DND-41 (cell line): ENCODE results near the gene SMOC2.
"Not testable (repeated sequence)": the region's sequence is repeated elsewhere in the genome, so short reads cannot be mapped to it uniquely, and the experiment has no call there.

Source experiments
- ATAC-seq: fragments of 200-7000 bp; cut with Tn5 transposase; 3 replicates; pipeline ENCODE4 v1.9.1; 2021; ENCODE audit warnings: low read depth; ENCODE audit not compliant: insufficient read depth
- DNase-seq: peaks from one replicate; pipeline ENCODE4 v3.0.0-alpha.2; 2020
- H2AFZ ChIP-seq: 2 replicates; pipeline ENCODE4 v1.6.0; 2012; ENCODE audit warnings: low read depth, low read length
- H3K27ac ChIP-seq: 2 replicates; pipeline ENCODE4 v1.5.1; 2012; ENCODE audit warnings: low read length, inconsistent platforms
- H3K27me3 ChIP-seq: fragments of 200-600 bp; sonication (generic); 2 replicates; pipeline ENCODE4 v1.6.0; 2012; ENCODE audit warnings: low read length, mild to moderate bottlenecking, inconsistent platforms; ENCODE audit not compliant: insufficient read depth, poor library complexity
- H3K36me3 ChIP-seq: 2 replicates; pipeline ENCODE4 v1.5.1; 2012; ENCODE audit warnings: low read length, inconsistent platforms; ENCODE audit not compliant: insufficient read depth
- H3K4me1 ChIP-seq: 2 replicates; pipeline ENCODE4 v1.5.1; 2012; ENCODE audit warnings: mild to moderate bottlenecking, low read length; ENCODE audit not compliant: insufficient read depth
- H3K4me2 ChIP-seq: 2 replicates; pipeline ENCODE4 v1.6.0; 2012; ENCODE audit warnings: mild to moderate bottlenecking, moderate library complexity, low read length, inconsistent platforms; ENCODE audit not compliant: insufficient read depth
- H3K4me3 ChIP-seq, 2 experiments: fragments of 200-600 bp in 1 of 2; shearing (Covaris generic) in 1 of 2; 2 replicates each; pipeline ENCODE4 v1.5.1; 2012 to 2016; ENCODE audit warnings: inconsistent platforms in 2 of 2, low read length in 2 of 2, mild to moderate bottlenecking in 2 of 2, low read depth in 1 of 2, moderate library complexity in 1 of 2
- H3K79me2 ChIP-seq: 2 replicates; pipeline ENCODE4 v1.6.0; 2012; ENCODE audit warnings: low read length, inconsistent platforms; ENCODE audit not compliant: insufficient read depth
- H3K9ac ChIP-seq: 2 replicates; pipeline ENCODE4 v1.6.0; 2012; ENCODE audit warnings: low read depth, mild to moderate bottlenecking, inconsistent platforms, low read length, moderate library complexity
- H3K9me3 ChIP-seq: 2 replicates; pipeline ENCODE4 v1.5.1; 2012; ENCODE audit warnings: low read length, moderate library complexity, mild to moderate bottlenecking, inconsistent platforms; ENCODE audit not compliant: insufficient read depth, severe bottlenecking
- H4K20me1 ChIP-seq: 2 replicates; pipeline ENCODE4 v1.6.0; 2012; ENCODE audit warnings: low read length; ENCODE audit not compliant: insufficient read depth
- EZH2 ChIP-seq: IDR thresholded peaks from 3 replicates; pipeline ENCODE4 v1.6.1; 2012; ENCODE audit warnings: borderline replicate concordance, low read depth, mild to moderate bottlenecking, moderate library complexity, low read length, inconsistent platforms; ENCODE audit not compliant: severe bottlenecking
- TF ChIP-seq, protein P1 (sequence below): IDR thresholded peaks from 2 replicates; pipeline ENCODE4 v1.5.1; 2012; ENCODE audit warnings: borderline replicate concordance, low read length, moderate library complexity, mild to moderate bottlenecking; ENCODE audit not compliant: poor library complexity, severe bottlenecking; ENCODE audit errors: extremely low read depth

Gene SMOC2

DNA sequence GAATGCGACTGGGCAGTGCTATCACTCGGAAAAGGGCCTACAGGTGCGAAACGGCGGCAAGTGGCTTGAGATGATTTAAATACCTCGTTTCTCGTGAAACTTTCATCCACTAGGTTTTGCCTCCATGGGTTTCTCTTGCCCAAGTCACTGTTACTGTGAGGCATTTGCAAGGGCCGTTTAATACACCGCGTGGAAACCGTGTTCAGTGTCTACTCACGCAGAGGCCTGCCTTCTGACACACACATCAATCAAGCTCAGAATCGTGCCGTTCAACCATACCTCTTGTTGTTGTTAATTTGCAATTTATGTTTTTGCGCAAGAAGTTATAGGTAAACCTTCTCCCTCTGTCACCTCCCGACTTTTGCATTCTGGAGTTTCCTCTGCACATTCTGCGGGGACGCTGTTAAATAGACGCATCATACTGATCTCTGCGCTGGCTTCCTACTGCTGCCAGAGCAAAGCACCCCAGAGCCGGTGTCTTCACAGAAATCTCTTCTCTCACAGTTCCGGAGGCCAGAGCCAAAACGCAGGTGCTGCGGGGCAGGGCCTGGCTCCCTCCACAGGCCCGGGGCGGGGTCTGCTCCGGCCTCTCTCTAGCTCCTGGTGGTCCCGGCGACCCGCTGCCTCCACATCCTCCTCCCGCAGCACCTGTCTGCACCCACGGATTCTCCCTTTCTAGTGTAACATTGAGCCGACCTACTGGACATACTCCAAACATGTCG, 251.4 kb downstream of the SMOC2 start:
- Histone ChIP-seq H3K79me2 (no peaks in the 10 kb centered on the region), H3K36me3 (no peaks in the 10 kb centered on the region), H3K9ac (no peak overlapping the region), H4K20me1 (no peaks in the 10 kb centered on the region), H2AFZ (no peak overlapping the region), H3K4me2 (no peak overlapping the region), H3K27me3 (no peaks in the 10 kb centered on the region), H3K4me1 (no peaks in the 10 kb centered on the region), H3K9me3 (no peaks in the 10 kb centered on the region), H3K4me3 (no peak overlapping the region), H3K27ac (no peak overlapping the region)
- DNase-seq, result no peak
- no peak for ATAC-seq
- no peak for TF ChIP-seq EZH2
- TF ChIP-seq, protein P1, sequence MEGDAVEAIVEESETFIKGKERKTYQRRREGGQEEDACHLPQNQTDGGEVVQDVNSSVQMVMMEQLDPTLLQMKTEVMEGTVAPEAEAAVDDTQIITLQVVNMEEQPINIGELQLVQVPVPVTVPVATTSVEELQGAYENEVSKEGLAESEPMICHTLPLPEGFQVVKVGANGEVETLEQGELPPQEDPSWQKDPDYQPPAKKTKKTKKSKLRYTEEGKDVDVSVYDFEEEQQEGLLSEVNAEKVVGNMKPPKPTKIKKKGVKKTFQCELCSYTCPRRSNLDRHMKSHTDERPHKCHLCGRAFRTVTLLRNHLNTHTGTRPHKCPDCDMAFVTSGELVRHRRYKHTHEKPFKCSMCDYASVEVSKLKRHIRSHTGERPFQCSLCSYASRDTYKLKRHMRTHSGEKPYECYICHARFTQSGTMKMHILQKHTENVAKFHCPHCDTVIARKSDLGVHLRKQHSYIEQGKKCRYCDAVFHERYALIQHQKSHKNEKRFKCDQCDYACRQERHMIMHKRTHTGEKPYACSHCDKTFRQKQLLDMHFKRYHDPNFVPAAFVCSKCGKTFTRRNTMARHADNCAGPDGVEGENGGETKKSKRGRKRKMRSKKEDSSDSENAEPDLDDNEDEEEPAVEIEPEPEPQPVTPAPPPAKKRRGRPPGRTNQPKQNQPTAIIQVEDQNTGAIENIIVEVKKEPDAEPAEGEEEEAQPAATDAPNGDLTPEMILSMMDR, result no peak

DNA sequence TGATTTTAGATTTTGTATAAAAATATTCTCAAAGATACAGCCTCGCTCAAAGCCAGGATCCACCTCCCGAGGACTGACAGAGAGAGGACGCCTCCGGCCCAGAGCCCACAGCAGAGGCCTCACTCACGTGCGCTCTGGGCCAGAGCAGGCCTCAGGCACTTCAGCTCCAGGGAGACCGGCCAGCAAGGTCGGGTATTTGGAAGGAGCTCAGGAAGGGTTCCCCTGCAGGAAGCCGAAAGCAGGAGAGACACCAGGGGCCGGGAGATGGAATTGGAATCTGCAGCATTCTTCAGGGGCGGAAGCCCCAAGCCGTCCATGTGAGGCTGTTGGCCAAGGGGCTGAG, 251.9 kb downstream of the SMOC2 start:
- not testable (repeated sequence) for H3K4me1 ChIP-seq, H3K36me3 ChIP-seq, H3K4me3 ChIP-seq, H2AFZ ChIP-seq, H3K4me2 ChIP-seq, H3K27me3 ChIP-seq, H4K20me1 ChIP-seq, ATAC-seq, H3K79me2 ChIP-seq, H3K27ac ChIP-seq, H3K9ac ChIP-seq, DNase-seq, H3K9me3 ChIP-seq

DNA sequence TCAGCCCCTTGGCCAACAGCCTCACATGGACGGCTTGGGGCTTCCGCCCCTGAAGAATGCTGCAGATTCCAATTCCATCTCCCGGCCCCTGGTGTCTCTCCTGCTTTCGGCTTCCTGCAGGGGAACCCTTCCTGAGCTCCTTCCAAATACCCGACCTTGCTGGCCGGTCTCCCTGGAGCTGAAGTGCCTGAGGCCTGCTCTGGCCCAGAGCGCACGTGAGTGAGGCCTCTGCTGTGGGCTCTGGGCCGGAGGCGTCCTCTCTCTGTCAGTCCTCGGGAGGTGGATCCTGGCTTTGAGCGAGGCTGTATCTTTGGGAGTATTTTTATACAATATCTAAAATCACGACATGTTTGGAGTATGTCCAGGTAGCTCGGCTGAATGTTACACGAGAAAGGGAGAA, 253.8 kb downstream of the SMOC2 start:
- H3K4me3 ChIP-seq, ATAC-seq, H3K4me1 ChIP-seq, DNase-seq, H3K4me2 ChIP-seq, H4K20me1 ChIP-seq, H3K9me3 ChIP-seq, H3K27me3 ChIP-seq, H3K36me3 ChIP-seq, H3K79me2 ChIP-seq, H3K27ac ChIP-seq, H3K9ac ChIP-seq, H2AFZ ChIP-seq: not testable (repeated sequence)

DNA sequence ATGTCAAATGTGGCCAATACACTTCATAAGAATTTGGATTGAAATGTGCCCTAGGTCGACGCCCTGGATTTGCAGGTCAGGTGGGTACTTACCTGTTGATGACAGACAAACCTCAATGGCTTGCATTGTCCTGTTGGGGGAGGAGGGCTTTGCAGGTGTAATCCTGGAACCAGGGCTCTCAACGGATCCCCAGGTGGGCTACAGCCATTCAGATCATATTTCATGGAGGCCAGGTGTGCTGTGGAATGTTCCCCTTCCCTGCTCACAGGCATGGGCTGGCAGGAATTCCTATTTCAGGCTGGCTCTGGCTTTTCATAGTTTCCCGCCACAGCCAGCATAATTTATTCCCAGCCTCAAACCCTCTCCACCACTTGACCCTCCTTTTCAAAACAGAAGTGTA, 254.7 kb downstream of the SMOC2 start:
- DNase-seq, result no peak
- no peaks in the 10 kb centered on the region for H4K20me1 ChIP-seq
- H3K36me3 ChIP-seq, result no peaks in the 10 kb centered on the region
- no peaks in the 10 kb centered on the region for H3K4me1 ChIP-seq
- no peak overlapping the region for H3K4me3 ChIP-seq
- H3K27me3 ChIP-seq, result no peaks in the 10 kb centered on the region
- no peak overlapping the region for H3K9ac ChIP-seq
- no peak overlapping the region for H2AFZ ChIP-seq
- TF ChIP-seq, protein P1, result no peak
- TF ChIP-seq EZH2, result no peak
- no peaks in the 10 kb centered on the region for H3K79me2 ChIP-seq
- H3K27ac ChIP-seq, result no peak overlapping the region
- no peaks in the 10 kb centered on the region for H3K9me3 ChIP-seq
- no peak for ATAC-seq
- no peak overlapping the region for H3K4me2 ChIP-seq

DNA sequence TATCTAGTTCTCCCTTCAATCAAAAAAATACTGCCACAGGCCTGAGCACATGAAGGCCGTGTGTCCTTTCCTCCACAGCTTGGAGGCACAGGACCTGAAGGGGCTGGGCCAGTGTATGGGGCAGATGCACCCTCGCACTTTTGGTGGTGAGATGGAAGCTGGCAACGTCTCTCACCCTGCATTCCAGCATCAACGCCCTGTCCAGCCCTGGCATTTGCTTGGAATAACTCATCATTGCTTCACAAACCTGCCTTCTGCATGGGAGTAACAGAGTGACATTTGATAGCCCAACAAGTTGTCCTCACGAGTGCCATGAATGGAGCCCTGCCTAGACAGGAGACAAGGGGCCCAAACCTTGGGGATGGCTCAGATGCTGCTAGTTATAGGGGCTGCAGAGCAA, 257.9 kb downstream of the SMOC2 start:
- Histone ChIP-seq H3K27me3 (no peaks in the 10 kb centered on the region), H3K9ac (no peak overlapping the region)
- no peak for DNase-seq

More for the DNA sequence above, 257.9 kb downstream of the SMOC2 start:
- H3K9me3 ChIP-seq, result peaks cover 3% of the 10 kb centered on the region
- H4K20me1 ChIP-seq, result no peaks in the 10 kb centered on the region
- no peak for ATAC-seq
- no peak overlapping the region for H3K27ac ChIP-seq
- no peak overlapping the region for H3K4me2 ChIP-seq
- no peak for TF ChIP-seq EZH2
- TF ChIP-seq, protein P1, result no peak
- H3K36me3 ChIP-seq, result no peaks in the 10 kb centered on the region
- no peaks in the 10 kb centered on the region for H3K79me2 ChIP-seq
- H2AFZ ChIP-seq, result no peak overlapping the region
- no peaks in the 10 kb centered on the region for H3K4me1 ChIP-seq
- no peak overlapping the region for H3K4me3 ChIP-seq
